ENCODE results near the gene TBC1D16. TPM values are rescaled to one million over a fixed set of nuclear protein-coding genes. Genes with fewer than 3 reads are reported as not detected.

The TBC1D16 gene
- total RNA-seq, 1 donor: 68.8 TPM

GRCh38 chr17:80053102-80053501, 17.4 kb upstream of the TBC1D16 start:
- H3K4me3 ChIP-seq (ENCODE audit: insufficient read depth, low read length): no peak overlapping the region
- H3K27ac ChIP-seq (ENCODE audit: low read depth, low read length): no peak overlapping the region
- H3K27me3 ChIP-seq (ENCODE audit: insufficient read depth, low read length): no peaks in the 10 kb centered on the region
- no peaks in the 10 kb centered on the region for H3K36me3 ChIP-seq (ENCODE audit: insufficient read depth, low read length)
- H3K4me1 ChIP-seq (ENCODE audit: insufficient read depth, low read length): no peaks in the 10 kb centered on the region
- peak; percentile 30 for DNase-seq (ENCODE audit: insufficient read length, low spot score, missing footprints)
- peak overlapping the region; percentile 17 for H3K4me2 ChIP-seq (ENCODE audit: insufficient read depth, low read length)
- no peak for TF ChIP-seq CTCF (IDR thresholded peaks at IDR 0.05; ENCODE audit: extremely low read depth, low read depth, low read length)
- no peak overlapping the region for H2AFZ ChIP-seq (ENCODE audit: low read length)
- no peaks in the 10 kb centered on the region for H4K20me1 ChIP-seq (ENCODE audit: insufficient read depth, low read length)
- no peaks in the 10 kb centered on the region for H3K9me3 ChIP-seq (ENCODE audit: low read depth, low read length)
- no peaks in the 10 kb centered on the region for H3K79me2 ChIP-seq (ENCODE audit: insufficient read depth, low read length)

GRCh38 chr17:80051681-80052080, 16.0 kb upstream of the TBC1D16 start:
- no peak overlapping the region for H3K4me2 ChIP-seq (ENCODE audit: insufficient read depth, low read length)
- H3K9me3 ChIP-seq (ENCODE audit: low read depth, low read length): no peaks in the 10 kb centered on the region
- no peaks in the 10 kb centered on the region for H3K27me3 ChIP-seq (ENCODE audit: insufficient read depth, low read length)
- H3K4me3 ChIP-seq (ENCODE audit: insufficient read depth, low read length): no peak overlapping the region
- no peaks in the 10 kb centered on the region for H3K36me3 ChIP-seq (ENCODE audit: insufficient read depth, low read length)
- H3K79me2 ChIP-seq (ENCODE audit: insufficient read depth, low read length): no peaks in the 10 kb centered on the region
- no peak overlapping the region for H3K27ac ChIP-seq (ENCODE audit: low read depth, low read length)
- peak; percentile 73 for DNase-seq (ENCODE audit: insufficient read length, low spot score, missing footprints)
- TF ChIP-seq CTCF (IDR thresholded peaks at IDR 0.05; ENCODE audit: extremely low read depth, low read depth, low read length): no peak
- no peaks in the 10 kb centered on the region for H4K20me1 ChIP-seq (ENCODE audit: insufficient read depth, low read length)
- no peak overlapping the region for H2AFZ ChIP-seq (ENCODE audit: low read length)
- H3K4me1 ChIP-seq (ENCODE audit: insufficient read depth, low read length): no peaks in the 10 kb centered on the region

GRCh38 chr17:80050706-80051105, 15.0 kb upstream of the TBC1D16 start:
- H3K4me2 ChIP-seq (ENCODE audit: insufficient read depth, low read length): no peak overlapping the region
- DNase-seq (ENCODE audit: insufficient read length, low spot score, missing footprints): peak; percentile 68
- no peaks in the 10 kb centered on the region for H3K4me1 ChIP-seq (ENCODE audit: insufficient read depth, low read length)
- no peaks in the 10 kb centered on the region for H3K9me3 ChIP-seq (ENCODE audit: low read depth, low read length)
- H3K4me3 ChIP-seq (ENCODE audit: insufficient read depth, low read length): no peak overlapping the region
- no peak overlapping the region for H3K27ac ChIP-seq (ENCODE audit: low read depth, low read length)
- no peaks in the 10 kb centered on the region for H4K20me1 ChIP-seq (ENCODE audit: insufficient read depth, low read length)
- H3K79me2 ChIP-seq (ENCODE audit: insufficient read depth, low read length): no peaks in the 10 kb centered on the region
- no peak overlapping the region for H2AFZ ChIP-seq (ENCODE audit: low read length)
- no peaks in the 10 kb centered on the region for H3K27me3 ChIP-seq (ENCODE audit: insufficient read depth, low read length)
- TF ChIP-seq CTCF (IDR thresholded peaks at IDR 0.05; ENCODE audit: extremely low read depth, low read depth, low read length): no peak
- H3K36me3 ChIP-seq (ENCODE audit: insufficient read depth, low read length): no peaks in the 10 kb centered on the region

- no peaks in the 10 kb centered on the region for H3K9me3 ChIP-seq (ENCODE audit: low read depth, low read length)
- no peaks in the 10 kb centered on the region for H4K20me1 ChIP-seq (ENCODE audit: insufficient read depth, low read length)
- no peaks in the 10 kb centered on the region for H3K27me3 ChIP-seq (ENCODE audit: insufficient read depth, low read length)
- H2AFZ ChIP-seq (ENCODE audit: low read length): no peak overlapping the region
- no peak overlapping the region for H3K4me2 ChIP-seq (ENCODE audit: insufficient read depth, low read length)
- no peak for TF ChIP-seq CTCF (IDR thresholded peaks at IDR 0.05; ENCODE audit: extremely low read depth, low read depth, low read length)
- peak; percentile 11 for DNase-seq (ENCODE audit: insufficient read length, low spot score, missing footprints)
- no peak overlapping the region for H3K27ac ChIP-seq (ENCODE audit: low read depth, low read length)
- H3K36me3 ChIP-seq (ENCODE audit: insufficient read depth, low read length): no peaks in the 10 kb centered on the region
- no peaks in the 10 kb centered on the region for H3K4me1 ChIP-seq (ENCODE audit: insufficient read depth, low read length)
- no peak overlapping the region for H3K4me3 ChIP-seq (ENCODE audit: insufficient read depth, low read length)
- H3K79me2 ChIP-seq (ENCODE audit: insufficient read depth, low read length): no peaks in the 10 kb centered on the region
These were observed 14.3 kb upstream of the TBC1D16 start for GRCh38 chr17:80049986-80050385.
